ENCODE measurements around the gene ANTXRL. TPM values are rescaled to one million over a fixed set of nuclear protein-coding genes. Genes with fewer than 3 reads are reported as not detected.
A peak's percentile ranks its signal among the peaks of the same experiment; 100 is the strongest.

The ANTXRL gene
- total and polyA plus RNA-seq, 2 of the 8 experiments (the other 6 are each of a cell fraction or from before 2014, with no cell fraction given) = not detected

- Histone ChIP-seq H3K4me1 (replicated peaks in 1 of 4; ENCODE audit: control insufficient read depth in 3 of 4, insufficient read depth in 4 of 4, low read length in 3 of 4) (peaks cover 0 to 2% (median 0%) of the 10 kb centered on the region in 4 experiments; a peak in 2 of 7 replicates), H3K4me3 (ENCODE audit: extremely low read depth in 1 of 4, insufficient read depth in 2 of 4, low read depth in 3 of 4, low read length in 4 of 4) (no peak overlapping the region), H4K5ac (ENCODE audit: insufficient read length, low read depth, low read length) (no peak overlapping the region), H3K14ac (ENCODE audit: insufficient read length) (no peak overlapping the region), H4K91ac (replicated peaks; ENCODE audit: insufficient read length, low read length) (no peak overlapping the region), H3K27me3 (replicated peaks in 1 of 4; ENCODE audit: control insufficient read depth in 3 of 4, extremely low read depth in 1 of 4, insufficient read depth in 3 of 4, low read length in 3 of 4) (no peaks in the 10 kb centered on the region), H2BK20ac (ENCODE audit: low read length) (no peak overlapping the region), H3K27ac (ENCODE audit: low read depth, low read length) (no peak overlapping the region; the same call in 1 of the 2 replicates), H2BK12ac (ENCODE audit: low read depth, low read length) (no peak overlapping the region), H3K4me2 (ENCODE audit: insufficient read depth in 1 of 2, low read depth in 2 of 2, low read length in 2 of 2) (no peak overlapping the region), H3K4ac (replicated peaks; ENCODE audit: insufficient read length, low read depth, low read length) (no peak overlapping the region), H3K9me3 (ENCODE audit: insufficient read depth in 2 of 2, low read depth in 1 of 2, low read length in 1 of 2) (no peaks in the 10 kb centered on the region), H3K36me3 (ENCODE audit: control insufficient read depth in 2 of 4, insufficient read depth in 4 of 4, low read length in 3 of 4) (no peaks in the 10 kb centered on the region), H3K79me2 (ENCODE audit: control insufficient read depth in 1 of 2, insufficient read depth in 2 of 2, low read length in 2 of 2) (no peaks in the 10 kb centered on the region), H3K23me2 (ENCODE audit: low read depth, low read length) (no peaks in the 10 kb centered on the region), H2BK120ac (replicated peaks; ENCODE audit: low read depth, low read length) (no peak overlapping the region), H2AK5ac (ENCODE audit: low read depth, low read length) (no peak overlapping the region), H2AFZ (ENCODE audit: low read length) (no peak overlapping the region), H2BK15ac (ENCODE audit: low read length) (no peak overlapping the region), H2BK5ac (ENCODE audit: low read depth, low read length) (no peak overlapping the region), H3K23ac (ENCODE audit: insufficient read length) (no peak overlapping the region), H3K56ac (replicated peaks; ENCODE audit: insufficient read length, low read depth, low read length) (no peak overlapping the region), H3K79me1 (ENCODE audit: low read depth, low read length) (no peaks in the 10 kb centered on the region), H3K9ac (replicated peaks in 1 of 4; ENCODE audit: extremely low read depth in 1 of 4, low read depth in 3 of 4, low read length in 3 of 4) (no peak overlapping the region; a peak in 2 of 7 replicates), H4K8ac (ENCODE audit: extremely low read depth, insufficient read depth, low read length) (no peak overlapping the region; the same call in 1 of the 2 replicates), H3K18ac (ENCODE audit: extremely low read depth, low read length) (no peak overlapping the region), H4K20me1 (replicated peaks in 1 of 2; ENCODE audit: control insufficient read depth in 1 of 2, insufficient read depth in 2 of 2, low read length in 2 of 2) (no peaks in the 10 kb centered on the region)
- WGBS, 2 experiments (ENCODE audit: extremely low coverage in 1 of 2, insufficient coverage in 1 of 2, insufficient read length in 1 of 2, insufficient replicate concordance in 2 of 2, low coverage in 1 of 2, low lambda C conversion rate in 2 of 2, missing lambda C conversion rate in 1 of 2) = 81% methylated on average over 16 of the region's 19 CpGs; no CpG with 5 or more reads in 1 of the 2 experiments
- ChIA-PET POLR2A (ENCODE audit: partially characterized antibody) (interaction anchor here (0.6 kb wide), 1 partner anchor 12 kb away, joined by 3 read pairs; no protein-coding TSS in a partner anchor), CTCF (ENCODE audit: partially characterized antibody) (interaction anchor here (1.1 to 9.2 kb wide), 3 partner anchors 11 to 35 kb away, joined by 3 to 99 read pairs (median 5); no protein-coding TSS in a partner anchor)
- DNase-seq (ENCODE audit: low read depth in 1 of 2, low spot score in 2 of 2) (peak in 1 of 2 experiments; percentile 43), FAIRE-seq (no peak)
- no peak for TF ChIP-seq CBX8 (IDR thresholded peaks at IDR 0.05; ENCODE audit: borderline replicate concordance, low read depth, low read length)
- TF ChIP-seq POLR2AphosphoS5 (IDR thresholded peaks at IDR 0.05; ENCODE audit: low read depth, low read length) = no peak
- TF ChIP-seq RFX5 (IDR thresholded peaks at IDR 0.05; ENCODE audit: borderline replicate concordance, low read depth, low read length) = no peak
- no peak for TF ChIP-seq MAFK (IDR thresholded peaks at IDR 0.05; ENCODE audit: low read depth, low read length)
- TF ChIP-seq HDAC6 (IDR thresholded peaks at IDR 0.05; ENCODE audit: low read depth, low read length) = no peak
- TF ChIP-seq BRCA1 (IDR thresholded peaks at IDR 0.05; ENCODE audit: low read depth, low read length) = no peak
- TF ChIP-seq KDM1A (IDR thresholded peaks at IDR 0.05; ENCODE audit: borderline replicate concordance, low read length) = no peak
- TF ChIP-seq RNF2 (IDR thresholded peaks at IDR 0.05; ENCODE audit: borderline replicate concordance, low read depth, low read length, missing control alignments, poor library complexity, severe bottlenecking) = no peak
- no peak for TF ChIP-seq RXRA (IDR thresholded peaks at IDR 0.05; ENCODE audit: insufficient read depth, low read depth, low read length)
Measured at GRCh38 chr10:46253076-46254006, 33.5 kb upstream of the ANTXRL start.

Data from H1 (cell line).